GM19467 (cell line): Measurements from ENCODE around the gene USB1.

Experiments
- ATAC-seq: cut with Tn5 transposase; IDR thresholded peaks from one replicate; pipeline ENCODE4 v1.9.1; 2021; ENCODE audit warnings: mild to moderate bottlenecking, moderate library complexity; ENCODE audit not compliant: unreplicated experiment

Gene USB1

DNA sequence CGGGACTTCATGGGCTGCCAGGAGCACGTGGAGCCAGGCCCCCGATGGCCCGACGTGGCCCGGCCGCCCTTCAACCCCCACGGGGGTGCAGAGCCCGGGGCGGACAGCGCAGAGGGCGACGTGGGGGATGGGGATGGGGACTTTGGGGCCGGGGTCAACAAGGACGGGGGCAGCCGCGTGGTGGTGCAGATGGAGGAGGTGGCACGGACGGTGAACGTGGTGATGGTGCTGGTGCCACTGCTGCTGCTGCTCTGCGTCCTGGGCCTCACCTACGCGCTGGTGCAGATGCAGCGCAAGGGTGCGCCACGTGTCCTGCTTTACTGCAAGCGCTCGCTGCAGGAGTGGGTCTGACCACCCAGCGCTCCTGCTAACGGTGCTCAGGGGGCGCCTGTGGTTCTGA lies 43.9 kb downstream of the USB1 start:
- no peak for ATAC-seq

DNA sequence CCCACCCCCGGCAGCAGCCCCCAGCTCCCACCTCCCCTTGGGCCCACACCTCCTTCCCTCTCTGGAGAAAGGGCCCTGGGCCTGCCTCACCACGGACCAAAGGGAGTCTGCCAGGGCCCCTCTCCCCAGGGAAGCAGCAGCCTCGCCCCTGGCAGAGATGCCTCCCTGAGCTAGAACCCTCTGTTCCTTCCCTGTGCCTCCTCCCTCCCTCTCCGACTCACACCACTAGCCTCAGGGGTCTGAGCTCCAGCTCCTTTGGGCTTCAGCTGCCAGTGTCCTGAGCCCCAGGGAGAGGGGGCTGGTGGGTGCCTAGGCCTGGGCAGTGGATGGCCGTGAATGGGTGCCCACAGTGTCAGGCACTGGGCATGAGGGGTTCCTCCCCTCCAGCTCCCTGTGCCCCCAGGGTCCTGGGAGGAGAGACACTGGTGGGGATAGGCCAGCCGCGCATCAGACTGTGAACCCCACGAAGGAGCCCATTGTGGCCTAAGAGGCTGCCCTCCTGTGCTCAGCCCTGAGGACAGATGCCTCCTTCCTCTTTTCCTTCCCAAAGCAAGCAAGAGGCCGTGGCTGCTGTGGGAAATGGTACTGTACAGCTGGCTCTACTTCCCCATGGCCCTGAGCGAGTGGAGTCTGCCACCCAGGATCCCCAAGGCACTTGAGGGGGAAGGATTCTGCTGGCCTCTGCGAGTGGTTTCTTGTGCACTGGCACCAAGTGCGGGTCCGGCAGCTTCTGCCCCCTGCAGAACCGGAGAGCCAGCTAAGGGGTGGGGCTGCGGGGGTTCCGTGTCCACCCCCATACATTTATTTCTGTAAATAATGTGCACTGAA lies 45.1 kb downstream of the USB1 start:
- ATAC-seq, result no peak

DNA sequence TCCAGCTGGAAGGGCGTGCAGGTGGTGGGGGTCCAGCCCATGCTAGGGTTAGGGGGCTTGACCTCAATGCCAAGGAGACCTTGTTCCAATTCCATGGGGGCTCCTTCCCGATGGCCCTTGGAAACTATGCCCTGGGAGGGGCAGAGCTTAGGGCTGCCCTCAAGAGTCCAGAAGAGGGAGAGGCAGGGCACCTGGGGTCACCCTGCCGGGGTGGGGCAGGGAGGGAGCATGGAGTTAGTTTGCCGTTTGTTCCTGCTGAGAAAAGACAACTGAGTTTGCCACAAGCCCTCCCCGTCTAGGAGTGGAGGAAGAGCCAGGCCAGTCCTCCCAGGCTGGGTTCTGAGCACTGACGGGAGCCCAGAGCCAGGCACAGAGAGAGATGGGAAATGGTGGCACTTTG lies 45.7 kb downstream of the USB1 start:
- no peak for ATAC-seq

DNA sequence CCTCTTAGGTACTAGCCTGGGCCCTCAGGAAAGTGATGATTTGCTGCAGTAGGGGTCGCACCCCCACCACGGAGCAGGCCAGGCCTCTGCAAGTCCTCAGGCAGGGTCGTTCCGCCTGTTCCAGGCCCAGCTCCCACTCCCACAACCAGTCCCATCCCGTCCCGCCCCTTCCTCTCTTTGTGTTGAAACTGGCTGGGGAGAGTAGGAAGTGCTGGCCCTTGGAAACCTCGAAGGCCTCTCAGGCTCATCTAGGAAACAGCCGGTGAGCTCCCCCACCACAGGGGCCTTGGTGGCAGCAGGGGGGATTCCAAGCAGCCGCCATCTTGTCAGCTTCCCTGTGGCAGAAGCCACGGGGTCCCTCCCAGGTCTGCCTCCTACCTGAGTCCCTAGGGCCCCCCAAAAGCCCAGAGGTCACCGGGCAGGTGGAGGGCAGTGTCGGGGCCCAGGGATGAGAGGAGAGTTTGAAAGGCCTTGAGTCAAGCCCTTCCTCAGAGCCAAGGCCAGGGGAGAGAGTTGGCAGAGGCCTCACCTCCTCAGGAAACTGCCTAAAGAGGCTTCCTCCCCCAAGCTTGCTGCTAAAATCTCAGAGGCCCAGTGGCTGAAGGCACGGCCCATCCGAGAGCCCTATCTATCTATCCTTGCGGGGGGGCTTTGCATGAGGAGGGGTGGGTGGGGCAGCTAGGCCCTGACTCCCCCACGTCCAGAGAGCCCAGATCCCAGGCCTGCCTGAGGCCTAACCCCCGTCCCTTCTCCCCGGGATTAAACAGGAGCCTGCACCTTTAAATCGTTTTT lies 46.5 kb downstream of the USB1 start:
- ATAC-seq, result no peak

DNA sequence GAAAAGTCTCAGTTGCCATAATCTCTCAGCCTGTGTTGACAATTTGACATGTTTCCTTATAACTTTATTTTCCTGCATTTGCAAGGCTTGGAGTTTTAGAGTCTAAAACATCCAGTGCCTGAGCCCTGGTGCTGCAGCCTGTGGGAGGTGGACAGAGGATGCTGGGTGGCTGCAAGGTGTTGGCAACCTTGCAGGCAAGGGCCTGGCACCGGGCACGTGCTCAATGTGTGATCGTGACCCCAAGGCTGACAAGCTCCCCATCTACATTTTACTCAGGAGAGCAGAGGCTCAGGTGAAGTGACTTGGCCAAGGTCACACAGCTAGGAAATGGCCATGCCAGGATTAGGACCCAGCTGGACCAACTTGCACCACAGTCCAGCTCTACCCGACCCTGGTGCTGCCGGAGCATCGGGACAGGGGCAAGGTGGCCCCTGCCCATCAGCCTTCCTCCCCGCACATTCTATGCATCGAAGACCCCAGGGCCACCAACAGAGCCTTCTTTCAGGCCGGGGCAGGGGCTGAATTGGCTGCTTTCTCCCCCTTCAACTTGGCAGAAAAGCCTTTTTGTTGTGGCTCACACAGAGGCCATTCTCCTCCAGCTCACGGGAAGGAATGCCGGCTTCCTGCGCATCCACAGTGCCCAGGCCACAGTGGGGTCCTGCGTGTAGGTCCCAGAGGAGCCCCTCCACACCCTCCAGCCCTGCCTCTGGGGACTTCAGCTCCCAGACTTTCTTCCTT lies 47.5 kb downstream of the USB1 start:
- ATAC-seq, result no peak

DNA sequence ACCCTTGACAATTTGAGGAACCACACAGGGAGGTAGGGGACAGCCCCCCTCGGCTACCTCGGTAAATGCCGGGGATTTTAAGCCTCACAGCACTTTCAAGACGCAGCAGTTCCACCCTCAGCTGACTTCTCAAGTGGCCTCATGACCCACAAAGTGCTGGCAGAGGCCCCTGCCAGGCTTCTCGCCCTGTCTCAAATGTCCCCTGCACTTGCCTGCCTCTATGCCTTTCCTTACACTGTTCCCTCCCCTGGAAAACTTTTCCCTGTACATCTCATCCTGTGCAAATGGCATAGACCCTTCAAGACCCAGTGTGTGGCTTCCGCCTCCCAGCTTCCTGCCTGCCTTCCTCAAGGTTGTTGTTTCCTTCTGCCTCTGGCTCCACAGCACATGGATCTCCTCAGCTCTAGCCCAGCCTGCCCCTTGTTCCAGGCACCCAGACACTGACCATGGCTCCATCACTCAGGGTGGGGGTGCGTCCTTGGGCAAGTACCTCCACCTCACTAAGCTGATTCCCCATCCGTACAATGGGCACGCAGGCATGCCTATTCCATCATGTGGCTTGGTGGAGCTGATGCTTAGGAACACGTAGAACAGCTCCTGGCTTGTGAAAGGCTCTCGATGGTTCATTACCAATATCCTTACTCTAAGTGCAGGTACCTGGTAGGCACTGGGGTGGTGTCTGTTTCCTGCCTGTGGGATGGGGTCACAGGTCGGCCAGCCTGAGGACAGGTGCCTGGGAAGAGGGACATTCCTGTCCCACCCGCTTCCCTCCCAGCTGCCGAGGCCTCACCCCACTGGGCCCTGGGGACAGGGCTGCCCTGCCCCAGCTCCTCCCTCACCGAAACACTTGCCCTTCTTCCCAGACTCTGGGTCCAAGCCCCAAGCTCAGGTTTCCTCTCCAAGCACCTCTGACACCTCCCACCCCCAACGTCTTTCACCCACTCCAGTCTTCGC lies 48.3 kb downstream of the USB1 start:
- ATAC-seq, result no peak

DNA sequence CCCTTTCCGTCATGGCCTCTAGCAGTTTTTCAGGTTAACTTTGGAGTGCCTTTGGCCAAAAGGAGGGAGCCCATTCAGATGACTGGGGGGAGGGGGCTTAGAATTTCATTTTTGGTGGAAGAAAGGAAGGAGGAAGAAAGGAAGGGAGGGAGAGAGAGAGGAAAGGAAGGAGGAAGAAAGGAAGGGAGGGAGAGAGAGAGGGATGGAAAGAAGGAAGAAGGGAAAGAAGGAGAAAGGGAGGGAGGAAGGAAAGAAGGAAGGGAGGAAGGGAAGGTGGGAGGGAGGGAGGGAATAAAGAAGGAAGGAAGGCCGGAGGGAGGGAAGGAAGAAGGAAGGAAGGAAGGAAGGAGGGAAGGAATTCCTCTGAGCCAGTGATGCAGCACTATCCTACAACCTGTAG lies 50.1 kb downstream of the USB1 start:
- ATAC-seq, result no peak

DNA sequence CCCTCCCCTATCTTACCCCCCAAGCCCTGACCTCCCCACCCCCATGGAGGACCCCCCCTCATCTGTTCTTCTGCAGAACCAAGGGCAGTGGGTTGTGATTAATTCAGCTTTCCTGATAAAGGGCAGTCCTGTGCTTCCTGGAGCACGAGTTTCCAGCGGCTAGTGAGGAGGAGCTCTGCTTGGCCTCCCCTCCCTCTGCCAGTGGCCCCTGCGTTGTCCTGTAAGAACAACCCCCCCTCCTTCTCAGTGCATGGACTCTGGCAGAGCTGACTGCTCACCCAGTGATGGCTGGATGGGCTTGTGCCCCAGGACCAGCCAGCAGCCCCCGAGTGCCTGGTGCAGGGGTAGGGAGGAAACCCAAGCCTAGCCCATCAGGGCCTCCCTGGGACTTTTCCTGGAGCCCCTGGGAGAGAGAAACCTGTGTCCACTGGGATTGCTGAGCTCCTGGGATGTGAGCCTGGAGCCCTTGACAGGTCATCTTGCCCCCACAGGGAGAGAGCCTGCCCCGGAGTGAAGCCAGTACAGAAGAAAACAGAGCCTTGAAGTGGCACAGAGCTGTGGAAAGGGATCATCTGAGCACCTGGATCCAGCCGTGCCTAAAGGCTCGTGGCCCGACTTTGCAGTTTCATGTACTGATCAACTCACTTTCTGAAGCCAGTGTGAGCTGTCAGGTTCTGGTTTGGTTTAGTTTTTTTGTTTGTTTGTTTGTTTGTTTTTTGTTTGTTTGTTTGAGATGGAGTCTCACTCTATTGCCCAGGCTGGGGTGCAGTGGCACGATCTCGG lies 50.8 kb downstream of the USB1 start:
- ATAC-seq, result no peak

DNA sequence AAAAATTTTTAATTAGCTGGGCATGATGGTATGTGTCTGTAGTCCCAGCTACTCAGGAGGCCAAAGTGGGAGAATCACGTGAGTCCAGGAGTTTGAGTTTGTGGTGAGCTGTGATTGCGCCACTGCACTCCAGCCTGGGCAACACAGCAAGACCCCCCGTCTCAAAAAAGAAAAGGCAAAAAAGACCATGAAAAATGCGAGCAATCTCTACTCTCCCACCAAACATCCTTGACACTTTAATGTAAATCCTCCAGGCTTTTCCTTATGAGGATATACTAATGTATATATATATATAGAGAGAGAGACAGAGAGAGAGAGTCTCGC lies 52.4 kb downstream of the USB1 start:
- no peak for ATAC-seq

DNA sequence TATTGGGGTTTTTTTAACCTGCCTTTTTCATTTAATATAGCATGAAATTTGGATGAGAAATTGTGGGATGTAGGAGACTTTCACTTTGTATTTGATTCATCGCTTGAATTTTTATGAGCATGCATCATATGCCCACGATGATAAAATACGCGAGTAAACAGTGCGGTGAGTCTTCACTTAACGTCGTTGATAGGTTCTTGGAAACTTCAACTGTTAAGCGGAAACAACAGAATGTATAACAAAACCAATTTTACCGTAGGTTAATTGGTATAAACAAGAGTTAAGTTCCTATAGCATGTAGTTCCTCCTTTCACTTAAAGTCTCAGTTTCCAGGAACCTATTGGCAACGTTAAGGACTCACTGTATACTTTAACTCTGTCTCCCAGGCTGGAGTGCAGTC lies 53.1 kb downstream of the USB1 start:
- ATAC-seq, result no peak

DNA sequence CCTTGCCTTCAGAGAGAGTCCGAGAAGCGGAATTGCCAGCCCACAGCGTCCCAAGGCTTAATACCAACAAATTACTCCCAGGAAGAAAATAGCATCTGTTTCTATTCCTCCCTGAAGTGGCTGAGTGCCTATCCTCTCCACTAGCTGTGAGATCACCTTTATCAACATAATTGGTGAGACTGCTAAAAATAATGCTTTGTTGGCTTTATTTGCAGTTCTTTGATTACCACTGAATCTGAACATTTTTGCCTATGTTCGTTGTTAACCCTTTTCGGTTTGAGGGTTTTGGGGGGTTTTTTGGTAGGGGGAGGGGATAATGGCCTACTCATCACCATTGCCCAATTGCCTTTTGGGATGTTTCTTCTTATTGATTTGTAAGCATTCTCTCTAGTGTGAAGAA lies 55.4 kb downstream of the USB1 start:
- ATAC-seq, result no peak

DNA sequence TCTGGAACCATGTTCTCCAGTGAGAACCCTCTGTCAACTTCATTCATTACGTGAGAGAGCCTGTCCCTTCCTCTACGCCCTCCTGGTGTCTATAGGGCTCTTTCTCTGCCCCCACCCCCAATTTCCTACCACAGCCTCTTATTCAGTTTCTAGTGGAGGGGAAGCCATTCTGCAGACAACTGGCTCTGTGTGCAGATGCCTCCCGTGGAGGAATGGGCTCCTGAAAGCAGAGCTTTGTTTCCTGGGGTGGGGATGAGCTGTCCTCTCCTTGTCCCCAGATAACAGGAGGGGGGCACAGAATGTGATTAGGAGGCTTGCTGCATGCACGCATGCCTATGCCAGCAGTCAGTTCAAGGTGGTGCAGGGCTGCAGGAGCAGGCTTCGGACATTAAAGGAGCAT lies 55.9 kb downstream of the USB1 start:
- ATAC-seq, result no peak

DNA sequence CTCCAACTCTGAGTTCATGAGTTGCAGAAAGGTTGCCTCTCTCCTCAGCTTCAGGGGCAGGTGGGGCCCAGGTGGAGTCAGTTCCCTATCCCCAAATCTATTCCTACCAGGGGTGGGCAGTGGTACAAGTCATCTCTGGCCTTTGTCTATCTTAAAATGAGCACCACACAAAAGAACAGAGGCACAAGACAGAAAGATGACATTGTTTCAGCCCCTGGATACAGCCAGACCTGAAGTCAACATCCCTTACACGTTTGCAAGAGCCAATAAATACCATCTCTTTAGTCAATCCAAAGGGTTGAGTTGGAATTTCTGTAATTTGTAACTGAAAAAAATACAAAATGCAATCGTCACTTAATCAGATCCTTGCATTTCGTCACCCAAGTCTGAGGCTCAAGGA lies 56.6 kb downstream of the USB1 start:
- no peak for ATAC-seq

DNA sequence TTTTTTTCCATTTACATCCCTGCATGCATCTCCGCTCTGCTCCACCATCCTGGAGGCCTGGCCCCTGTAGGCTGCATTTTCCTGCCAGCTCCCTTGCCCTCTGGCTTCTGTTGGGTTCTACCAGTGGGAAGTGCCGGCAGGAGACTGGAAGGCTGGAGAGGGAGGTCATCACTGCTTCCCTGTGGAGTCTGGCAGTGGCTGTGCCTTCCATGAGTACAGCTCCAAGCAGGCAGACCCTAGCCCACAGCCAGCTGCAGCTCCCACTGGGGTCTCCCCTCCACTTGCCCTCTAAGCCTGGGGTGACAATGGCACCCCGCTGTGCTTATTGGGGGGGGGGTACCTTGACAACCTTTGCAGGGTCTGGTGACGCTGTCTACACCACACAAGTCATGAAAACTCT lies 61.6 kb downstream of the USB1 start:
- no peak for ATAC-seq

DNA sequence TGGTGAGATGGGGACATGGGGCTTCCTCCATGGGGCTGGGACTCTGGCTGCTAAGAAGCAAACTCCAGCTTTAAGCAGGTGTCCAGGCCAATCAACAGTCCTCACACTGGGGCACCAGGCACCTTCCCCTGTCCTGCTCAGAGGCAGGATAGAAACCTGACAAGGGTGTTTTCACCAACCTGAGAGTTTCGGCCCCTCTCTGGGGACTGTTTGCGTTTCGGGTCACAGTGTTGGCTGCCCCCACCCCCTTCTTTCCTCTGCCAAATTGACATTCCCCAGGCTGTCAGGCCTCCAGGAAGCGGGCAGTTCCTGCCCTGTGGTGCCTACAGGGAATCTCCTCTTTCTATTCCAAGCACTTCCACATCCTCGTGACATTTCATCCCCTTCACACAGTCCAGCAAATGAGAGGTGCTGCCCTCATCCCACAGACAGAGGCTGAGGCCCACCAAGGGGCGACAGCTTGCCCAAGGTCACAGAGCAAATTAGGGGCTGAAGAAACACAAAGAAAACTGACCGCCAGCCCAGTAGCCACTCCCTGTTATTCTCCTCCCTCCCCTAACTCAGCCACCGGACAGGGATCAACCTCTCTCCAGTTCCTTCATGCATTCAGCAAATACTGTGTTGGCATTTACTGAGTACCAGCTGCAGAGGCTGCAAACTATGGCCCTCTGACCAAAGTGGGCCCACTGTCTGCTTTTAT lies 62.3 kb downstream of the USB1 start:
- no peak for ATAC-seq

DNA sequence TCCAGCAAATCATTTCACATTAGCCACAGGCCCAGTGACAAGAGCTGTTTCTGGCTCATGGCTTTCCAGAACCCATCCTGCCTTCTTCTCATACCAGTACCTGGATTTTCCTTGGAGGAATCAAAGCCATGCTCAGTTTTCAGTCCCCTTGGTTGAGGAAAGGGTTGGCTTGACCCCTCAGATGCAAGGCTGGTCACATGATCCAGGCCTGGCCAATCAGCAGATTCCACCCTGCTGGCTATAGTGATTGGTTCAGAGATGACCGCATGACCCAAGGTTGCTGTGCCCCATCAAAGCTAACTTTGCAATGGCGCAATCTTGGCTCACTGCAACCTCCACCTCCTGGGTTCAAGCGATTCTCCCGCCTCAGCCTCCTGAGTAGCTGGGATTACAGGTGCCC lies 69.4 kb downstream of the USB1 start:
- ATAC-seq, result no peak
